ENCODE data around the gene RBM6. TPM values are rescaled to one million over a fixed set of nuclear protein-coding genes. Genes with fewer than 3 reads are reported as not detected.
"Not testable (repeated sequence)": the region's sequence is repeated elsewhere in the genome, so short reads cannot be mapped to it uniquely, and the experiment has no call there.

Gene RBM6
- total RNA-seq, 1 donor from 2014 or later, result 99.0 TPM

- peak overlapping the region; percentile 16 for H3K4me3 Mint-ChIP-seq
- H3K9me3 Mint-ChIP-seq, result no peaks in the 10 kb centered on the region
- H3K36me3 Mint-ChIP-seq (ENCODE audit: low read depth), result peaks cover 8% of the 10 kb centered on the region
- peak overlapping the region; percentile 57 for H3K27ac Mint-ChIP-seq
- peaks cover 32% of the 10 kb centered on the region for H3K4me1 Mint-ChIP-seq (ENCODE audit: low read depth)
- intact Hi-C loops (cut with micrococcal nuclease), result loop anchor here (1.0 kb wide), 3 partner anchors 34 to 203 kb away; partner anchors contain the start of gene RBM6
- peak; percentile 29 for DNase-seq (ENCODE audit: low spot score)
- H3K27me3 Mint-ChIP-seq (ENCODE audit: insufficient read depth), result no peaks in the 10 kb centered on the region
Measured at GRCh38 chr3:49906073-49906743, 33.7 kb upstream of the RBM6 start.

DNA sequence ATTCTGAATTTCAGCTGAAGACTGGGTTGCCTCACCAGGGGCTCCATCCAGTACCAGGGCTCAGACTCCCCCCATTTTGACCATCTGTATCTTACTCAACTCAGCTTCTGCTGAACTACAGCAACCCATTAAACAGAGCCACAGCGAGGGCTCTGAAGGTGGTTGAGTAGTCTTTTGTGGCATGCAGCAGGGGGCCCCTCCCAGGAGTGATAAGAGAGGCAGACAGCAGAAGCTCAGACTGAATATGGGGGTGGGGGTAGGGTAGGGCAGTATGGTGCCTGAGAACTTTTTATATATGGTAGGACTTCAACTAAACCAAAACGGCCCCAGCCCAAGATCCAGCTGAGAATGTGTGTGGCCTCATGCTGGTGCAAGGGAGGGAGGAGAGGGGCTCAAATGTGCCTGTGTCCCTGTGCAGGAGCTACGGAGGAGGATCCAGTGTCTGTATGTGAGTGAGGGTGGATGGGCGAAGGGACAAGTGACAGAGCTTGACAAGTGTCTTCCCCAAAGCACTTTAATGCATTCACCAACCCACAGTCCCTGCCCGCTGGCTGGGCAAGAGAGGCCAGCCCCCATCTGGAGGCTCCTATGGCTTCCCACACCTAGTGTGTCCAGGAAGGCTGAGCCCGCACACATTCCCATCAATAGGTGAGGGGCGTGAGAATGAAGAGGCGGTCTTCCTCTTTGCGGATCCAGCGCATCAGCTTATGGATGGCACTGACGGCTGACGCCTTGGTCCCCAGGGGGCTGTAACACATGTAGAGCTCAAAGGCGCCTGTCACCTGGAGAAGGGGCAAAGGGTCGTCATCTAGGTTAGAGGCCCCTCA, 31.4 kb upstream of the RBM6 start:
- H3K27me3 Mint-ChIP-seq (ENCODE audit: insufficient read depth), result no peaks in the 10 kb centered on the region
- H3K9me3 Mint-ChIP-seq, result no peaks in the 10 kb centered on the region
- no peak overlapping the region for H3K27ac Mint-ChIP-seq
- intact Hi-C loops (cut with micrococcal nuclease), result no loop called here
- no peak for DNase-seq (ENCODE audit: low spot score)
- H3K4me1 Mint-ChIP-seq (ENCODE audit: low read depth), result peaks cover 32% of the 10 kb centered on the region
- H3K4me3 Mint-ChIP-seq, result no peak overlapping the region
- peaks cover 14% of the 10 kb centered on the region for H3K36me3 Mint-ChIP-seq (ENCODE audit: low read depth)

GRCh38 chr3:49910409-49911123, 29.4 kb upstream of the RBM6 start:
- intact Hi-C loops (cut with micrococcal nuclease), result no loop called here
- peaks cover 18% of the 10 kb centered on the region for H3K4me1 Mint-ChIP-seq (ENCODE audit: low read depth)
- no peaks in the 10 kb centered on the region for H3K27me3 Mint-ChIP-seq (ENCODE audit: insufficient read depth)
- H3K9me3 Mint-ChIP-seq, result no peaks in the 10 kb centered on the region
- H3K4me3 Mint-ChIP-seq, result no peak overlapping the region
- H3K27ac Mint-ChIP-seq, result no peak overlapping the region
- no peak for DNase-seq (ENCODE audit: low spot score)
- H3K36me3 Mint-ChIP-seq (ENCODE audit: low read depth), result peaks cover 12% of the 10 kb centered on the region

DNA sequence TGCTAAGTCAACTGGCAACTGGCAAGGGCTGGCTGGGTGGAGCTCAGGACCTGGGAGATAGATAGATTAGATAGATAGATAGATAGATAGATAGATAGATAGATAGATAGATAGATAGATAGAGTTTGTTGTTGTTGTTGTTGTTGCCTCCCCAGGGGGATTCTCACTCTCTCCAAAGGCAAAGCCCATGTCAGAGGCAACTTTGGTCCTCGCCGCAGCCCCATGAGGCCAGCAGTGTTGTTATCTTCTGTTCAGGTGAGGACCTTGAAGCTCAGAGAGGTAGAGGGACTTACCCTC, 28.9 kb upstream of the RBM6 start:
- H3K27me3 Mint-ChIP-seq (ENCODE audit: insufficient read depth), result no peaks in the 10 kb centered on the region
- peaks cover 12% of the 10 kb centered on the region for H3K36me3 Mint-ChIP-seq (ENCODE audit: low read depth)
- no peaks in the 10 kb centered on the region for H3K9me3 Mint-ChIP-seq
- peaks cover 13% of the 10 kb centered on the region for H3K4me1 Mint-ChIP-seq (ENCODE audit: low read depth)
- DNase-seq (ENCODE audit: low spot score), result no peak
- H3K4me3 Mint-ChIP-seq, result no peak overlapping the region
- intact Hi-C loops (cut with micrococcal nuclease), result no loop called here
- no peak overlapping the region for H3K27ac Mint-ChIP-seq

- H3K9me3 Mint-ChIP-seq, result no peaks in the 10 kb centered on the region
- intact Hi-C loops (cut with micrococcal nuclease), result no loop called here
- no peaks in the 10 kb centered on the region for H3K27me3 Mint-ChIP-seq (ENCODE audit: insufficient read depth)
- H3K4me3 Mint-ChIP-seq, result no peak overlapping the region
- peaks cover 12% of the 10 kb centered on the region for H3K36me3 Mint-ChIP-seq (ENCODE audit: low read depth)
- no peak overlapping the region for H3K27ac Mint-ChIP-seq
- DNase-seq (ENCODE audit: low spot score), result no peak
- H3K4me1 Mint-ChIP-seq (ENCODE audit: low read depth), result peaks cover 8% of the 10 kb centered on the region
Measured at GRCh38 chr3:49911611-49912010, 28.3 kb upstream of the RBM6 start.

GRCh38 chr3:49912881-49913281, 27.1 kb upstream of the RBM6 start:
- no peaks in the 10 kb centered on the region for H3K4me1 Mint-ChIP-seq (ENCODE audit: low read depth)
- no peak overlapping the region for H3K27ac Mint-ChIP-seq
- H3K27me3 Mint-ChIP-seq (ENCODE audit: insufficient read depth), result no peaks in the 10 kb centered on the region
- DNase-seq (ENCODE audit: low spot score), result no peak
- H3K9me3 Mint-ChIP-seq, result no peaks in the 10 kb centered on the region
- peaks cover 12% of the 10 kb centered on the region for H3K36me3 Mint-ChIP-seq (ENCODE audit: low read depth)
- H3K4me3 Mint-ChIP-seq, result no peak overlapping the region
- intact Hi-C loops (cut with micrococcal nuclease), result no loop called here

GRCh38 chr3:49914906-49915305, 25.0 kb upstream of the RBM6 start:
- H3K9me3 Mint-ChIP-seq, result no peaks in the 10 kb centered on the region
- H3K27ac Mint-ChIP-seq, result no peak overlapping the region
- no peaks in the 10 kb centered on the region for H3K4me1 Mint-ChIP-seq (ENCODE audit: low read depth)
- peaks cover 10% of the 10 kb centered on the region for H3K36me3 Mint-ChIP-seq (ENCODE audit: low read depth)
- DNase-seq (ENCODE audit: low spot score), result no peak
- H3K27me3 Mint-ChIP-seq (ENCODE audit: insufficient read depth), result no peaks in the 10 kb centered on the region
- intact Hi-C loops (cut with micrococcal nuclease), result no loop called here
- H3K4me3 Mint-ChIP-seq, result no peak overlapping the region

DNA sequence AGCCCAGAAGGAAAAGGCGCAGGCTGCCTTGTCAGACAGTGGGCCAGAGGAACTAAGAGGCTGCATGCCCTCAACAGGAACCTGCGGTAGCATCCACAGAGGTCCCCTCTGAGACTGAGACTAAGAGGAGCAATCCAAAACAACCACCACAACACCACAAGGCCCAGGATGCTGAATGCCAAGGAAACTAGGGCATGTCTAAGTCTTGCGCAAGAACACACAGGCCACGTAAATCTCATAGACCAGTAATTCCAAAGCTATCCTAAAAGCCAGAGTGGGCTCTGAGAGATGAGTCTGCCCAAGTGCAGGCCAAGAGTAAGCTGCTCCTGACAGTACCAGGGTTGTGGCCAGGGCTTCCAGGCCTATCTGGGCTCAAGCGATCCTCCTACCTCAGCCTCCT, 23.3 kb upstream of the RBM6 start:
- no peak overlapping the region for H3K27ac Mint-ChIP-seq
- intact Hi-C loops (cut with micrococcal nuclease), result no loop called here
- H3K27me3 Mint-ChIP-seq (ENCODE audit: insufficient read depth), result no peaks in the 10 kb centered on the region
- no peaks in the 10 kb centered on the region for H3K9me3 Mint-ChIP-seq
- H3K4me1 Mint-ChIP-seq (ENCODE audit: low read depth), result no peaks in the 10 kb centered on the region
- peaks cover 6% of the 10 kb centered on the region for H3K36me3 Mint-ChIP-seq (ENCODE audit: low read depth)
- no peak for DNase-seq (ENCODE audit: low spot score)
- no peak overlapping the region for H3K4me3 Mint-ChIP-seq

DNA sequence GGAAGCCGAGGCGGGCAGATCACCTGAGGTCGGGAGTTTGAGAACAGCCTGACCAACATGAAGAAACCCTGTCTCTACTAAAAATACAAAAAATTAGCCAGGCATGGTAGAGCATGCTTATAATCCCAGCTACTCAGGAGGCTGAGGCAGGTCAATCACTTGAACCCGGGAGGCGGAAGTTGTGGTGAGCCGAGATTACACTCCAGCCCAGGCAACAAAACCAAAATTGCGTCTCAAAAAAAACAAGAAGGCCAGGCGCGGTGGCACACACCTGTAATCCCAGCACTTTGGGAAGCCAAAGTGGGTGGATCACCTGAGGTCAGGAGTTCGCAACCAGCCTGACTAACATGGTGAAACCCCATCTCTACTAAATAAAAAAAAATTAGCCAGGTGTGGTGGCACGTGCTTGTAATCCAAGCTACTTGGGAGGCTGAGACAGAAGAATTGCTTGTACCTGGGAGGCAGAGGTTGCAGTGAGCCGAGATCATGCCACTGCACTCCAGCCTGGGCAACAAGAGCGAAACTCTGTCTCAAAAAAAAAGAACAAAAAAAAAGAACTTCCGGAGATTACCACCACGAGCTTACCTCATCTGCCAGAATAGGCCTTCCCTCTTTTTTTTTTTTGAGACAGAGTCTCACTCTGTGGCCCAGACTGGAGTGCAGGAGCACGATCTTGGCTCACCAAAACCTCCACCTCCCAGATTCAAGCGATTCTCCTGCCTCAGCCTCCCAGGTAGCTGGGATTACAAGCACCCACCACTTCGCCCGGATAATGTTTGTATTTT, 22.0 kb upstream of the RBM6 start:
- H3K27me3 Mint-ChIP-seq (ENCODE audit: insufficient read depth); H3K4me3 Mint-ChIP-seq; DNase-seq (ENCODE audit: low spot score); H3K9me3 Mint-ChIP-seq; intact Hi-C loops (cut with micrococcal nuclease); H3K27ac Mint-ChIP-seq; H3K36me3 Mint-ChIP-seq (ENCODE audit: low read depth); H3K4me1 Mint-ChIP-seq (ENCODE audit: low read depth): not testable (repeated sequence)

- no peak overlapping the region for H3K4me3 Mint-ChIP-seq
- no peak overlapping the region for H3K27ac Mint-ChIP-seq
- no peaks in the 10 kb centered on the region for H3K27me3 Mint-ChIP-seq (ENCODE audit: insufficient read depth)
- H3K36me3 Mint-ChIP-seq (ENCODE audit: low read depth), result peaks cover 3% of the 10 kb centered on the region
- DNase-seq (ENCODE audit: low spot score), result no peak
- peaks cover 9% of the 10 kb centered on the region for H3K4me1 Mint-ChIP-seq (ENCODE audit: low read depth)
- intact Hi-C loops (cut with micrococcal nuclease), result no loop called here
- no peaks in the 10 kb centered on the region for H3K9me3 Mint-ChIP-seq
Measured at GRCh38 chr3:49924683-49925082, 15.3 kb upstream of the RBM6 start.

GRCh38 chr3:49925485-49925884, 14.5 kb upstream of the RBM6 start:
- DNase-seq (ENCODE audit: low spot score), result no peak
- H3K27me3 Mint-ChIP-seq (ENCODE audit: insufficient read depth), result no peaks in the 10 kb centered on the region
- no peak overlapping the region for H3K27ac Mint-ChIP-seq
- peaks cover 3% of the 10 kb centered on the region for H3K36me3 Mint-ChIP-seq (ENCODE audit: low read depth)
- H3K9me3 Mint-ChIP-seq, result no peaks in the 10 kb centered on the region
- no peak overlapping the region for H3K4me3 Mint-ChIP-seq
- peaks cover 16% of the 10 kb centered on the region for H3K4me1 Mint-ChIP-seq (ENCODE audit: low read depth)
- intact Hi-C loops (cut with micrococcal nuclease), result no loop called here

GRCh38 chr3:49926117-49926728, 13.7 kb upstream of the RBM6 start:
- Mint-ChIP-seq H3K36me3 (ENCODE audit: low read depth) (peaks cover 3% of the 10 kb centered on the region), H3K27ac (no peak overlapping the region), H3K4me1 (ENCODE audit: low read depth) (peaks cover 19% of the 10 kb centered on the region), H3K27me3 (ENCODE audit: insufficient read depth) (no peaks in the 10 kb centered on the region), H3K9me3 (no peaks in the 10 kb centered on the region), H3K4me3 (no peak overlapping the region)
- no peak for DNase-seq (ENCODE audit: low spot score)
- intact Hi-C loops (cut with micrococcal nuclease), result no loop called here
